GM12801 (cell line): ENCODE results near the gene NTSR1.

Source experiments
- TF ChIP-seq, protein P1 (sequence below): IDR thresholded peaks from one replicate; pipeline ENCODE4 v1.5.1; 2011; ENCODE audit warnings: control low read depth; ENCODE audit not compliant: insufficient read length; ENCODE audit errors: extremely low read depth

NTSR1 gene

DNA sequence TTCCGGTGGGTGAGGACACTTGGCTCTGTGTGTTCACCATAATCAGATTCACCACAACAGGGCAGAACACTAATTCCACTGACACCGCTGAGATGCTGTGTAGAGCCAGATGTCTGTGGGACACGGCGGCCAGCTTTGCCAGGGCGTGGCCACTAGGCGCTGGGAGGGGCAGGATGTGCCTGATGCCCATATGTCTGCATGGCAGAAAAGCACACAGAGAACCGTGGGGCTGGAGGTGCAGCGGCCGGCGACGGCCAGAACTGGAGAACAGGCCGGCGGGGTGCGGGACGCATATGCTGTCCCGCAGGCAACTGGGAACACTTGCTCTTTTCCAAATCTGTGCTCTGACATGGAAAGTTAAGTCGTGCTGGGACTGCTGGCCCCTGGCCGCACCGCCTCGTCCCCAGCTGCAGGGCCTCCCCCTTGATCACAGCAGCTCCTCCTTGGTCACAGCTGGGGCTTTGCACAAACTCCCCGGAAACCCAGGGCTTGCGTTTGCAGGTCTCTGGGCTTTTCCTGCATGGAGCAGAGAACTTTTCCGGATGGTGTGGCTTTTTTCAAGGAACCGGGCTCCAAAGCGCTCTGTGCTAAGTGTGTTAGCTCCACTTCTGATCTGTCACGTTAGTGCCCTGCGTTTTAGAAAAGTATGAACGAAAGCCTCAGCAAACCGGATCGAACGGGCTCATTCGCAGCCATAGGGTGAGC lies 31.1 kb downstream of the NTSR1 start:
- TF ChIP-seq, protein P1, sequence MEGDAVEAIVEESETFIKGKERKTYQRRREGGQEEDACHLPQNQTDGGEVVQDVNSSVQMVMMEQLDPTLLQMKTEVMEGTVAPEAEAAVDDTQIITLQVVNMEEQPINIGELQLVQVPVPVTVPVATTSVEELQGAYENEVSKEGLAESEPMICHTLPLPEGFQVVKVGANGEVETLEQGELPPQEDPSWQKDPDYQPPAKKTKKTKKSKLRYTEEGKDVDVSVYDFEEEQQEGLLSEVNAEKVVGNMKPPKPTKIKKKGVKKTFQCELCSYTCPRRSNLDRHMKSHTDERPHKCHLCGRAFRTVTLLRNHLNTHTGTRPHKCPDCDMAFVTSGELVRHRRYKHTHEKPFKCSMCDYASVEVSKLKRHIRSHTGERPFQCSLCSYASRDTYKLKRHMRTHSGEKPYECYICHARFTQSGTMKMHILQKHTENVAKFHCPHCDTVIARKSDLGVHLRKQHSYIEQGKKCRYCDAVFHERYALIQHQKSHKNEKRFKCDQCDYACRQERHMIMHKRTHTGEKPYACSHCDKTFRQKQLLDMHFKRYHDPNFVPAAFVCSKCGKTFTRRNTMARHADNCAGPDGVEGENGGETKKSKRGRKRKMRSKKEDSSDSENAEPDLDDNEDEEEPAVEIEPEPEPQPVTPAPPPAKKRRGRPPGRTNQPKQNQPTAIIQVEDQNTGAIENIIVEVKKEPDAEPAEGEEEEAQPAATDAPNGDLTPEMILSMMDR: no peak

DNA sequence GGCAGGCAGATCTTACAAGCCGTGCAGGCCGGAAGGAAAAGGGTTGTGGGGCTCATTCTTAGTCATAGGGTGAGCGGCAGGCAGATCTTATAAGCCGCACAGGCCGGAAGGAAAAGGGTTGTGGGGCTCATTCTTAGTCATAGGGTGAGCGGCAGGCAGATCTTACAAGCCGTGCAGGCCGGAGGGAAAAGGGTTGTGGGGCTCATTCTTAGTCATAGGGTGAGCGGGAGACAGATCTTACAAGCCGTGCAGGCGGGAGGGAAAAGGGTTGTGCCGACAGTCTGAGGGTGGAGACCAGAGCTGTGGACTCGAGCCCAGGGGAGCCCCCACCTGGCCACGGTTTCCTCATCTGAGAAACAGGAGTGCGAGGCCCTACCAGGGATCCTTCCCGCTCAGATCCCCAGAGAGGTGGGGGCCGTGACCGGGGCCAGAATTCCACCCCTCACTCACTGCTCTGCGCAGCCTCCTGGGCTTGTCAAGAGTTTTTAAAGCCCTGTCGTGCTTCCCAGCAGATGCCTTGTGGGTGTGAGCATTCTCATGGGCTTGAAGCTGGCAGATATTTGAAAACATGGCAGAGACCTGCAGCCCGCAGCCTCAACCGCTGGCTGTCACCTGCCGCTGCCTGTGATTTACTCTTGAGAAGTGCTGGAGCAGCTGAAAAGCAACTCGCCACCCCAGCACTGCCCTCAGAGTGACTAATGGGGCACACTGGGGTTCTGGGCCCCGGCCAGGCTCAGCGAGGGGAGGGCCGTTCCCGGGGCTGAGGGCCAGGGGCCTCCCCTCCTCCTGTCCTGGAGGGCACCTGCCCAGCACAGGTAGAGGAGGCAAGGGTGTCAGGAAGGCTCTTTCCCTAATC lies 31.9 kb downstream of the NTSR1 start:
- TF ChIP-seq, protein P1: no peak

GRCh38 chr20:62741191-62741691 lies 32.6 kb downstream of the NTSR1 start:
- TF ChIP-seq, protein P1: no peak

GRCh38 chr20:62741701-62742491 lies 33.3 kb downstream of the NTSR1 start:
- TF ChIP-seq, protein P1: no peak

DNA sequence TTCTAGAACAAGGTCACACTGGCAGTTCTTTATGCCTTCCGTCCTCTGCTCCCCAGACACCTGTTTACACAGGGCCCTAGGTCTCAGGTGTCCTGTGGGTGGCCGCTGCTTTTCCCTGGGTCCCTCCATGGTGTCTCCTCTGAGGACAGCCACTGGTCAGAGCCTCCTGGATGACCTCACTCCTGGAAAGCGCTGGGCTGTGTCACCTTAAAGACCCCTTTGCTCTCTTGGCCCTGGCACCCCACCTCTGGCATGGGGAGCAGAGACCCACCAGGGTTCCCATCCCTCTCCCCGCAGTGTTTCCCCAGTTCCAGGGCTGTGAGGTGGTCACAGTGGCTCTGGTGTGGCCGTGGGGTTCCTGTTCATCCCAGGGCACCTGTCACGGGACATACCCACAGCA lies 33.9 kb downstream of the NTSR1 start:
- TF ChIP-seq, protein P1: no peak

DNA sequence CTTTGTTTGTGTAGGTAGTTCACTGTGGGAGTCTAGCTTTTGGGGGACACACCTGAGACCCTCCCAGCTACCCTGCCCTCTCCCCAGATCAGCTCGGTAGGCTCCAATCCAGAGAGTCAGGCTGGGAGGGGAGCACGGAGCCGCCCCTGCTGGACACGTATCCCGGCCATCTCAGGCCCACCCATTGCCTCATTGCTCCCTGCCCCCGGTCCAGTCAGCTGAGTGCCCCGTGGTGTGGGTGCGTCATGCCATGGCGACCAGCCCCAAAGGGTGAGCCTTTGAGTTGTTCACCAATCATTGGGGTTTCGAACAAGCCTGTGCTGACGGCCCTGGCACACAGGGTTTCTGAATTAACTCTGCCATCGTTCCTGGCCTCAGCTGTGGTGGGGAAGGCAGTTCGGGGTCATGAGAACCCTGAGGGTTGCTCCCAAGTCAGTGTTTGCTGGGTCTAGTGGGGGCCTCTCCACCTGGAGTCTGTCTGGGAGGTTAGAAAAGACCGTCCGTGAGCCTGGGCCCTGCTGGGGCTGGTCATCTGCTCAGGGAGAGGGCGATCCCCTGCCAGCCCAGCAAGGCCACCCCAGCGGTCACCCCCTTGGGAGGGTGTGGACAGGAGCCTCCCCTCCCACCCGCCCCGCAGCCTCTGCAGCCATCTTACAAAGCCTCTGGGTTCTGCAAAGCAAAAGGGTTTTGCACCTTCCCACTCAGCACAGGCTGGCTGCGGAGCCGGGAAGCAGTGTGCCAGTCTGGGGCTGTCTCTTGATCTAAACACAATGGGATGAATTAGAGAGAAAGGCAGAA lies 34.5 kb downstream of the NTSR1 start:
- TF ChIP-seq, protein P1: no peak
